Measurements from ENCODE around the gene MRPS31.
A peak's percentile ranks its signal among the peaks of the same experiment; 100 is the strongest.

Gene MRPS31

GRCh38 chr13:40779796-40780285, 8.9 kb upstream of the MRPS31 start:
- TF ChIP-seq ZFX (IDR thresholded peaks at IDR 0.05) (no peak), CTCF (conservative IDR thresholded peaks at IDR 0.05) (no peak)
- H3K27ac ChIP-seq = no peak overlapping the region

- TF ChIP-seq ZFX (IDR thresholded peaks at IDR 0.05) (no peak), CTCF (conservative IDR thresholded peaks at IDR 0.05) (no peak)
- no peak overlapping the region for H3K27ac ChIP-seq
Observed at GRCh38 chr13:40779049-40779448, 8.1 kb upstream of the MRPS31 start.

- TF ChIP-seq ZFX (IDR thresholded peaks at IDR 0.05) = no peak
- TF ChIP-seq CTCF (conservative IDR thresholded peaks at IDR 0.05) = peak; percentile 15; the same call in 1 of the 2 replicates
- no peak overlapping the region for H3K27ac ChIP-seq
Observed at GRCh38 chr13:40777809-40778175, 6.8 kb upstream of the MRPS31 start.

- TF ChIP-seq CTCF (conservative IDR thresholded peaks at IDR 0.05) = peak; percentile 75
- no peak for TF ChIP-seq ZFX (IDR thresholded peaks at IDR 0.05)
- H3K27ac ChIP-seq = no peak overlapping the region
Observed at GRCh38 chr13:40777166-40777808, 6.3 kb upstream of the MRPS31 start.

GRCh38 chr13:40776681-40777165, 5.7 kb upstream of the MRPS31 start:
- TF ChIP-seq ZFX (IDR thresholded peaks at IDR 0.05) = no peak
- TF ChIP-seq CTCF (conservative IDR thresholded peaks at IDR 0.05) = no peak

GRCh38 chr13:40776232-40776631, 5.2 kb upstream of the MRPS31 start:
- TF ChIP-seq ZFX (IDR thresholded peaks at IDR 0.05) = no peak
- TF ChIP-seq CTCF (conservative IDR thresholded peaks at IDR 0.05) = no peak
- no peak overlapping the region for H3K27ac ChIP-seq

More at GRCh38 chr13:40776681-40777165, 5.7 kb upstream of the MRPS31 start:
- no peak overlapping the region for H3K27ac ChIP-seq

GRCh38 chr13:40774672-40775071, 3.7 kb upstream of the MRPS31 start:
- no peak for TF ChIP-seq ZFX (IDR thresholded peaks at IDR 0.05)
- TF ChIP-seq CTCF (conservative IDR thresholded peaks at IDR 0.05) = no peak
- no peak overlapping the region for H3K27ac ChIP-seq

Data from C4-2B (cell line).